IPS-18a (cell line): ENCODE results near the gene TCF19.
A peak's percentile ranks its signal among the peaks of the same experiment; 100 is the strongest.
"Not testable (repeated sequence)": the region's sequence is repeated elsewhere in the genome, so short reads cannot be mapped to it uniquely, and the experiment has no call there.

Experiments used
- H3K27ac ChIP-seq: one replicate; pipeline ENCODE4 v1.5.1; 2013; ENCODE audit warnings: low read length
- H3K27me3 ChIP-seq: one replicate; pipeline ENCODE4 v1.6.1; 2013; ENCODE audit warnings: mild to moderate bottlenecking, low read length; ENCODE audit not compliant: control insufficient read depth, insufficient read depth
- H3K36me3 ChIP-seq: one replicate; pipeline ENCODE4 v1.6.1; 2013; ENCODE audit warnings: low read depth, low read length; ENCODE audit not compliant: control insufficient read depth
- H3K4me1 ChIP-seq: one replicate; pipeline ENCODE4 v1.6.1; 2013; ENCODE audit warnings: low read depth, low read length; ENCODE audit not compliant: control insufficient read depth
- H3K4me3 ChIP-seq: one replicate; pipeline ENCODE4 v1.5.1; 2013; ENCODE audit warnings: low read length
- H3K9ac ChIP-seq: one replicate; pipeline ENCODE4 v1.6.1; 2013; ENCODE audit warnings: mild to moderate bottlenecking, low read length, moderate library complexity
- H3K9me3 ChIP-seq: one replicate; pipeline ENCODE4 v1.6.1; 2013; ENCODE audit warnings: low read depth, low read length; ENCODE audit not compliant: control insufficient read depth

The TCF19 gene

GRCh38 chr6:31168606-31169005, 10.2 kb downstream of the TCF19 start:
- H3K27me3 ChIP-seq, result no peaks in the 10 kb centered on the region
- H3K9ac ChIP-seq, result peak overlapping the region; percentile 72
- peak overlapping the region; percentile 97 for H3K4me3 ChIP-seq
- H3K9me3 ChIP-seq, result no peaks in the 10 kb centered on the region
- H3K27ac ChIP-seq, result no peak overlapping the region
- H3K4me1 ChIP-seq, result peaks cover 26% of the 10 kb centered on the region
- peaks cover 32% of the 10 kb centered on the region for H3K36me3 ChIP-seq

DNA sequence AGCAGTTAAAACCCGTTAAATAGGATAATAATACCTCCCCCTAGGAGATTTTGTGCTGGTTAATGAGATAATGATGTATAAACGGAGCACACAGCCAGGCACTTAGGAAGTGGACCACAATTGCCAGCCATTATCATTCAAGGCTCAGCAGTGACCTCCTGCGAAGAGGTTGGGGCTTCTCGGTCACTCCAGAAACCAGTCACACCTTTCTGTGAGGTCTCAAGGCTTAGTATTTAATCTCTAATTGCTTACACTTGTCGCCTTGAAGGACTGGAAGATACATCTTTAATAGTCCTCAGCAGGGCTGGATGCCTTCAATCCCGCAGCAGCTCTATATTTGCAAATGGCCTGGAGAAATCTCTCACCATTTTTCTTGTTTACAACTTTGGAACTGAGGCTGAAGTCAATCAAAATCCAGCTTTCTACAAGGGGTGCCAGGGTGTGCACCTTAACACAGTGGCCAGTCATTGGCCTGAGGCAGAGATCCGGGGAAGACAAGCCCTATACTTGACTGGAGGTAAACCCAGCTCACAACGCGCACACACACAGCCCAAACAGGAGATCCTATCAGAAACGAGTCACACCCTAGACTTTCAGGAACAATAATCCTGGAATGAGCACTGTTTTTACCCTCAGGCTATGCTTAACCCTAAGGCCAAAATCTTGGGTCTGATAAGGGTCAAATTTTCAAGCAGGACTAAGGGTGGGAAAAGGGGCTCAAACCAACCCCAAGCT, 10.9 kb downstream of the TCF19 start:
- Histone ChIP-seq H3K27ac (peak overlapping the region; percentile 41), H3K9ac (peak overlapping the region; percentile 72), H3K4me1 (peaks cover 33% of the 10 kb centered on the region), H3K4me3 (peak overlapping the region; percentile 97), H3K9me3 (no peaks in the 10 kb centered on the region), H3K36me3 (peaks cover 25% of the 10 kb centered on the region), H3K27me3 (no peaks in the 10 kb centered on the region)

- Histone ChIP-seq H3K4me3 (peak overlapping the region; percentile 97), H3K4me1 (peaks cover 36% of the 10 kb centered on the region), H3K36me3 (peaks cover 19% of the 10 kb centered on the region), H3K9ac (peak overlapping the region; percentile 72)
- H3K27ac ChIP-seq, H3K27me3 ChIP-seq, H3K9me3 ChIP-seq: not testable (repeated sequence)
Measured at GRCh38 chr6:31169858-31170599, 11.6 kb downstream of the TCF19 start.

DNA sequence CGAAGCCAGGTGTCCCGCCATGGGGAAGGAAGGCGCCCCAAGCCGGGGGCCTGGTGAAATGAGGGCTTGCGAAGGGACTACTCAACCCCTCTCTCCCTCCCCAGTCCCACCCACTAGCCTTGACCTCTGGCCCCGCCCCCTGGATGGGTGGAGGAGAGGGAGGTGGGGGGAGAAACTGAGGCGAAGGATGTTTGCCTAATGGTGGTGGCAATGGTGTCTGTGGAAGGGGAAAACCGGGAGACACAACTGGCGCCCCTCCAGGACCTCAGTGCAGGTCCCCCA, 12.2 kb downstream of the TCF19 start, which contains the start of gene POU5F1:
POU5F1 (minus strand) TSS at position 83 of the 282 bp plus-strand sequence; CDS start at position 21, 62 bp downstream.
- Histone ChIP-seq H3K36me3 (peaks cover 14% of the 10 kb centered on the region), H3K27me3 (no peaks in the 10 kb centered on the region), H3K4me3 (peak within 1 kb of the TSS; percentile 97), H3K4me1 (peaks cover 36% of the 10 kb centered on the region), H3K9ac (peak within 1 kb of the TSS; percentile 72), H3K9me3 (no peaks in the 10 kb centered on the region), H3K27ac (peak within 1 kb of the TSS; percentile 97)

DNA sequence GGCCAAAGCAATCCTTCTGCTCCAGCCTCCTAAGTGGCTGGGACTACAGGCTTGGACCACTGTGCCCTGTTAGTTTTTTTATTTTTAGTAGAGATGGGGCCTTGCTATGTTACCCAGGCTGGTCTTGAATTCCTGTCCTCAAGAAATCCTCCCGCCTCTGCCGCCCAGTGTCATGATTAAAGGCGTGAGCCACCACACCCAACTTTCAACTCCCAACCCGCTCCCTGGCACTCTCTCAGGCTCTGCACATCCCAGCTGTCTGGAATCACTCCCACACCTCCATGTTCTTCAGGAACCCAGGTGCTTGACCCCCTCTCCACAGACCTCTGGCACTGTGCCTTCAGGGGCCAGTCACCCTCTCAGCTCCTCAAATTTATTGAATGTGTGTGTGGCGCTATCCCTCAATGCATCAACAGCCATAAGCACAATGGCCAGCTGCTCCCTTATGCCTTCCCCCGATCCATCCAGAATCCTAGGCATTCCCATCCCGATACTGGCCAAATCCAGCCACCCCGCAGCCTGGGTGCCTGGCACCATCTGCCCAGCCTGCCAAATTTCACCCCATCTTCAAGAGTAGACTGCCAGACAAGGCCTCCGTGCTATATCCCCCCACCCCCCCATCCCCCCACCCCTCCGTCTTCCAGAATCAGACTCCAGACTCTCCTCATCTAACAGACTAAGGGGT, 12.7 kb downstream of the TCF19 start:
- H3K4me1 ChIP-seq, result peaks cover 30% of the 10 kb centered on the region

DNA sequence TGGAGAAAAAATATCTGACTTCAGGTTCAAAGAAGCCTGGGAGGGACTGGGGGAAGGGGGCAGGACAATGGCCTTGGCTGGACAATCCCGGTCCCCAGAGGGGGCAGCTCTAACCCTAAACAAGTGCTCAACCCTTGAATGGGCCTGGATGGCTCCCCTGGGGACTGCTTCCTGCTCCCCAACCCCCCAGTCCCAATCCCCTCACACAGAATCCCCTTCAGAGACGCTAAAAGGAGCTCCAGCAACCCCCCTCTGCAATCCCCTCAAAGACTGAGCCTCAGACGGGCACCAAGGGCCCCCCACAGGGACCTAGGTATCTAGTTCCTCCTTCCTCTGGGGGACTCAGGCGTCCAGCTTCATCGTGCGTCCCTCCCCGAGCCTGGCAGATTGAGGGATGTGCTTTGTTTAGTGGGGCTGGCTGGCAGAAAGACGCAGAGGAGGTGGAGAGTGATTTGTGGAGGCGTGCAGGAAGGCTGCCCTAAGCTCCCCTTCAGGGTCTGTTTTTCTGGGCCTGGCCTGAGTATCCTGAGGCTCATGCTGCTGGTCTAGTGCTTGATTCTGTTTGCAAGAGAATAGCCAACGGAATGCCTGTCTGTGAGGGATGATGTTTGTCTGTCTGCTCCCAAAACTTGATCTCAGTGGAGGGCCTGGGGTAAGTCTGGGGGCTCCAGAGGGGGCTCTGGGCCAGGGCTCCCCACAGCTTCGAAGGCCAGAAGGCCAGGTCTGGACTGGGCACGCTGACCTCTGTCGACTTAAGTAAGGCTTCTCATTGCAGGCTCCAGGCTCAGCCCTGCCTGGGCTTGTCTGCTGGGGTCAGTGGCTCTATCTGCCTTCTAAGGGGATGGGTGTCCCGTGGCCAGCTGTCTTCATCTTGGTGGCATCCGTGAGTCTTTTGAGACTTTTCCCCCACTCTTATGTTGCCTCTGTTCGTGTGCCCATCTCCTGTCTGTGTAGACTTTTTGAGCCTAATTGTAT, 13.8 kb downstream of the TCF19 start:
- Histone ChIP-seq H3K27me3 (no peaks in the 10 kb centered on the region), H3K4me1 (peaks cover 27% of the 10 kb centered on the region), H3K27ac (peak overlapping the region; percentile 97), H3K9ac (peak overlapping the region; percentile 95), H3K36me3 (peaks cover 3% of the 10 kb centered on the region), H3K4me3 (peak overlapping the region; percentile 75), H3K9me3 (no peaks in the 10 kb centered on the region)

More for the DNA sequence above, 12.7 kb downstream of the TCF19 start:
- H3K36me3 ChIP-seq, result peaks cover 8% of the 10 kb centered on the region
- H3K4me3 ChIP-seq, result peak overlapping the region; percentile 97
- H3K27me3 ChIP-seq, result no peaks in the 10 kb centered on the region
- H3K9ac ChIP-seq, result peak overlapping the region; percentile 72
- no peaks in the 10 kb centered on the region for H3K9me3 ChIP-seq
- H3K27ac ChIP-seq, result peak overlapping the region; percentile 97

- Histone ChIP-seq H3K9me3 (no peaks in the 10 kb centered on the region), H3K4me3 (peak overlapping the region; percentile 75), H3K4me1 (peaks cover 27% of the 10 kb centered on the region), H3K27me3 (no peaks in the 10 kb centered on the region), H3K36me3 (peaks cover 3% of the 10 kb centered on the region), H3K9ac (peak overlapping the region; percentile 95), H3K27ac (peak overlapping the region; percentile 97)
Measured at GRCh38 chr6:31172973-31173384, 14.6 kb downstream of the TCF19 start.

DNA sequence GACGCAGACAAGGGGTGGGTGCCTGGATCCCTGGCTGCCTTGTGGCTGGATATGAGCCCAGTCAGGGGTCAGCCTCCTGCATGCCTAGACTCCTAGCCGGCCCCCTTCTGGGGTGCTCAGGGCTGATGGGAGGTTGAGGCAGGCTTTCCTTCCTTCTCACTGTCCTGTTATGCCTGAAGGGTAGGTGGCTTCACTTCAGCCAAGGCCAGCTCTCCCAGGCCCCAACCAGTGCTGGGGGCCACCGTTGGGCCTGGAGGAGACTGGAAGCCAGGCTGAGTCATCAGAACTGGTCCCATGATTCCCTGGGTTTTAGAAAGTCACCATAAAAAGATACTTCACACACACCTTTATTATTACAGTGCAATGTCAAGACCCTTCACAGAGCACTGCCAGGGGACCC, 15.0 kb downstream of the TCF19 start:
- Histone ChIP-seq H3K27me3 (no peaks in the 10 kb centered on the region), H3K4me3 (peak overlapping the region; percentile 75), H3K36me3 (peaks cover 3% of the 10 kb centered on the region), H3K4me1 (peaks cover 27% of the 10 kb centered on the region), H3K27ac (peak overlapping the region; percentile 97), H3K9me3 (no peaks in the 10 kb centered on the region), H3K9ac (peak overlapping the region; percentile 95)

DNA sequence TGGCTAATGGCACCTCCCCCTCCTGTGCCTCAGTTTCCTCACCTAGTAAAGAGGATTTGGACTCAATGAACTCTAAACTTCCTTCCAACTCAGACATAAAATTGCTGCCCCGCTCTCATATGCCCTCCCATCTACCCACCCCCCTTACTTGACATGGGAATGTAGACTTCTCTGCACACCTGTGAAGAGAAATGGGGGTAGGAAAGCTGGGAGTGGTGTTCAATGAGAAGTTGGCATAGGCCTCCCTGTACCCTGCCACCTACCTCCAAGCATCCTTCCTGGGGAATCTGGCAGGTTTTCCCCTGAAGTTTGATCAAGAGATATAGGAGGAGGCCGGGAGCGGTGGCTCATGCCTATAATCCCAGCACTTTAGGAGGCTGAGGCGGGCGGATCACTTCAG, 16.0 kb downstream of the TCF19 start:
- no peaks in the 10 kb centered on the region for H3K27me3 ChIP-seq
- H3K36me3 ChIP-seq, result no peaks in the 10 kb centered on the region
- no peak overlapping the region for H3K4me3 ChIP-seq
- no peaks in the 10 kb centered on the region for H3K9me3 ChIP-seq
- peaks cover 30% of the 10 kb centered on the region for H3K4me1 ChIP-seq
- H3K27ac ChIP-seq, result no peak overlapping the region
- no peak overlapping the region for H3K9ac ChIP-seq

DNA sequence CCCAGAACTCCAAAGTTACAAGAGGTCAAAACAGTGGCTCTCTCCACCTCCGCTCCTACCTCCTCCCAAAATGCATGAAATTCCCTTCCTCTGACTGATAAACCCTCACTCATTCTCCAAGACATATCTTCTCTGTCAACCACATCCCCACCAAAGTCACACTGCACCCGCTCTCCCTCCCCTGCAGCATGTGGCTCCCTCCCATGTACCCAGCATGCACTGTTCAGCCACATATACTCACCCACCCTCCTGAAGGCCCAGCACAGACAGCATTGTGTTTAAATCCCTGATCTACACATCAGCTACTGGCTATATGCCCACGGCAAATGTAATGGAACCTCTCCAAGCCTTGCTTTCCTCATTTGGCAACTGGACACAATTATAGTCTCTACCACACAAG, 17.6 kb downstream of the TCF19 start:
- H3K4me3 ChIP-seq, result no peak overlapping the region
- H3K9me3 ChIP-seq, result no peaks in the 10 kb centered on the region
- H3K36me3 ChIP-seq, result no peaks in the 10 kb centered on the region
- peaks cover 26% of the 10 kb centered on the region for H3K4me1 ChIP-seq
- no peak overlapping the region for H3K27ac ChIP-seq
- no peaks in the 10 kb centered on the region for H3K27me3 ChIP-seq
- no peak overlapping the region for H3K9ac ChIP-seq
